ENCODE results near the gene HERPUD1.
"Not testable (repeated sequence)": the region's sequence is repeated elsewhere in the genome, so short reads cannot be mapped to it uniquely, and the experiment has no call there.

The HERPUD1 gene

DNA sequence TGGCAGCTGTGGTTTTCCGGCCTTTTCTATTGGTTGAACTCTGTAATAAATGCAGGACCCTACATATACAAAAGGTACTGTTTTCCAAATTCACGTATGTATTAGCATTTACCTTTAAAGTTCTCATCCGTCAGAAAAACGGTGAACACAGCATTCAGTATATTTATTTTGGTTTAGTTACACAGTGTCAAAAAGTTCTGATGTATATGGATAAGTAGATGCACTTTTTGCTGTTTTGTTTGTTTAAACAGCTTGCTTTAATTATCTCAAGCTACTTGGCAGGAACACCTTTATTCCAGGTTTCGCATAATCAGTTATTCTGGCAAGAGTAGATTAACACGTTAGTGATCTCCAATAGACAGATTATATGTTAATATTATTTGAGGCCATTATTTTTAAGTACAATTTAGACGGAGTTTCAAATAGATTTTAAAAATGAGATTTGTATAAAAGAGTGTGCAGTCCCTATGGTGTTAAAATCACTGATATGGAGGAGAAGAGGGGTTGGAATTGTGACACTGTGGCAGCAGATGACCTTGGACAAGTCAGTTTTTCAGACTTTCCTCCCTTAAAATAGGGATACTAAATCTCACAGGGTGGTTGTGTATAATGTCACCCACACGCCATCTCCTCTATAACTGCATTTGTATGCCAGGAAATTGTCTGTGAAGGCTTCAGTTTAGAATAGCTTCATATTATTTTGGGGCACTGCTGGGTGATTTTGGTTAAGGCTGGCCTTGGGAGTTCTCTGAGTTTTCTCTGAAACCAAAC lies 2.1 kb downstream of the HERPUD1 start:
- in situ Hi-C loops (cut with HindIII; ENCODE audit: low sequenced_read_pairs), result no loop called here

DNA sequence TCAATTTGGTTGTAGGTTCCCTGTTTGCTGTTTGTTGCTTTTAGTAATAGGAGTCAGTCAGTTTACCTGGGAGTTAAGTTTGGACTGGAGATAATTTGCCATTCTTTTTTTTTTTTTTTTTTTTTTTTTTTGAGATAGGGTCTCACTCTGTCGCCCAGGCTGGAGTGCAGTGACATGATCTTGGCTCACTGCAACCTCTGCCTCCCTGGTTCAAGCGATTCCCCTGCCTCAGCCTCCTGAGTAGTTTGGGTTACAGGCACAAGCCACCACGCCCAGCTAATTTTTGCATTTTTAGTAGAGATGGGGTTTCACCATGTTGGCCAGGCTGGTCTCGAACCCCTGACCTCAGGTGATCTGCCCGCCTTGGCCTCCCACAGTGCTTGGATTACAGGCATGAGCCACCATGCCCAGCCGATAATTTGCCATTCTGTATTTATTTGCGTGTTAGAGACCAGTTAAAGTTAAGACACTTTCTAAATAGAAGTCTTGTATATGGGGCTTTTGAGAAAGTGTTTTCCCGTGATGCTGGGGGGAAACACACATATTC lies 2.7 kb downstream of the HERPUD1 start:
- in situ Hi-C loops (cut with HindIII; ENCODE audit: low sequenced_read_pairs), result not testable (repeated sequence)

DNA sequence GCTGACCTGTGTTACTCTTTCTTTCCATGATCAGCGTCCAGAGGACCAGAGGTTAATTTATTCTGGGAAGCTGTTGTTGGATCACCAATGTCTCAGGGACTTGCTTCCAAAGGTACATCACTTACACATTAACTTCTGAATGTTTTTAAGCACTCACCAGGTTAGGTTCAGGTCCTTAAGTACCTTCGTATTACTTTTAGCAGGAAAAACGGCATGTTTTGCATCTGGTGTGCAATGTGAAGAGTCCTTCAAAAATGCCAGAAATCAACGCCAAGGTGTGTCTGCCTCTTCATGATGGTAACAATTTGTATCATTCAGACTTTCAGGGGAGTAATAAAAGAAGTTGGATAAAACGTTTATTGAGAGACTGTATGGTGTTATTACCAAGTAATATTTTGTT lies 3.3 kb downstream of the HERPUD1 start:
- in situ Hi-C loops (cut with HindIII; ENCODE audit: low sequenced_read_pairs), result no loop called here

DNA sequence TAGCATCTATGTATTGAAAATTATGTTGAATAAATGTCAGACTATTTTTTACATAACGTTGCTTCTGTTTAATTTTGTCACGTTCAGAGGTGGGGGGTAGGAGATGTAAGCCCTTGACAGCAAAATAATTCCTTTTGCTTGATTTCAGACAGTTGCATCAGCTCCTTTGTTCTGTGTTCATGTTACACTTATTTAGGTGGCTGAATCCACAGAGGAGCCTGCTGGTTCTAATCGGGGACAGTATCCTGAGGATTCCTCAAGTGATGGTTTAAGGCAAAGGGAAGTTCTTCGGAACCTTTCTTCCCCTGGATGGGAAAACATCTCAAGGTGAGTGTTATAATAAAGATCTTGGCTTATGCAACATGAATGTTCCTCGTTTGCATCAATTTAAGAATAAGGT lies 4.5 kb downstream of the HERPUD1 start:
- in situ Hi-C loops (cut with HindIII; ENCODE audit: low sequenced_read_pairs), result no loop called here

DNA sequence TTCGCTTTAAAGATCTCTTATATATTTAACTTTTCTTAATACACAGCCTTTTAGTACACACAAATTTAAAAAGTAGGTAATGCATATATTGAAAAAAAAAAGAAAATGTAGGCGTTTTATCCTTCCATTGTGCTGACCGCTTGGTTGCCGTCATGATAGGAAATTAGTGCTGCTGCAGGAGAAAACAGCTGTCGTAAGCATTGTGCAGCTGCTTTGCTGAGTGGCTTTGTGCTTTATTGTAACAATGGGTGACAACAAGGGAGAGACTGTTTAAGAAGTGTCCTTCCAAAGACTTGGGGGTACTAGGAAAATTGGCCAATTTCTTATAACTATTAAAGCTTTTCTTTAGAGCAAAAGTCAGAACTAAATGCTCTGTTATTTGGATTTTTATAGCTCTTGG lies 5.0 kb downstream of the HERPUD1 start:
- in situ Hi-C loops (cut with HindIII; ENCODE audit: low sequenced_read_pairs), result no loop called here

DNA sequence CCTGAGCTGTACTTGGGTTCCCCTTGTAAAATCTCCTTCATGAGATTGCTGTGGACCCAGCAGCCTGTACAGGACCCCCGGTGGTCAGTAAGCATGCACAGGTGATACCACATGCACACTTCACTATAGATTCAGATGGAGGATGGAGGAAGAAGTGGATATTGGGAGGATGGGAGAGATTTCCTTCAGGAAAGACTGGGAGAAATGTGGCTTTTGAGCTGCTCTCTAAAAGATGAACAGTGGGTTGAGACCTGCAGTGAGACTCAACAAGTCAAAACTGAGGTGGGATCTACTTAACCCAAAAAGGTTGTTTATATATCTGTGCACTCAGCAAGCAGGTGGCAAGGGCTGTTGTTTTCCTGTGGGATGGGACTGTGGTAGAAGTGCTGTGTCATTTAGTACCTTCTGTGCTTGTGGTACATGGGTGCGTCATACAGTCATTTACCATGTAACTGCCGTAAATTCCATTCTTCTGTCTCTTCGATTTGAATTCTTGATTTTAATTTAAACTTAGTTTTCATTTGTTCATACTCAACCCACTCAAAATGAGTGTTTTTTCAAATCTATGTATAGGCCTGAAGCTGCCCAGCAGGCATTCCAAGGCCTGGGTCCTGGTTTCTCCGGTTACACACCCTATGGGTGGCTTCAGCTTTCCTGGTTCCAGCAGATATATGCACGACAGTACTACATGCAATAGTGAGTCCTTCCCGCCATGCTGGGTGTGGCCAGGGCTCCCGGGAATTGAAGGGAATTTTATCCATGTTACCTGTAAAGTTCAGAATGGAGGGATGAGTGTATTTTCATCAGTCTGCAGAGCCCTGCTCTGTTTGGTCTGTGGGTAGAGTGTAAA lies 6.9 kb downstream of the HERPUD1 start:
- in situ Hi-C loops (cut with HindIII; ENCODE audit: low sequenced_read_pairs), result no loop called here

DNA sequence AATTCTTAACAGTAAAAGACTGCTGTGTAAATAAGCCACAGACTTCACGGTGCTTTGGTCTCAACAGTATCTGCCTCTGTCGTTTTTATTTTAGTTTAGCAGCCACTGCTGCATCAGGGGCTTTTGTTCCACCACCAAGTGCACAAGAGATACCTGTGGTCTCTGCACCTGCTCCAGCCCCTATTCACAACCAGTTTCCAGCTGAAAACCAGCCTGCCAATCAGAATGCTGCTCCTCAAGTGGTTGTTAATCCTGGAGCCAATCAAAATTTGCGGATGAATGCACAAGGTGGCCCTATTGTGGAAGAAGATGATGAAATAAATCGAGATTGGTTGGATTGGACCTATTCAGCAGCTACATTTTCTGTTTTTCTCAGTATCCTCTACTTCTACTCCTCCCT lies 7.9 kb downstream of the HERPUD1 start:
- in situ Hi-C loops (cut with HindIII; ENCODE audit: low sequenced_read_pairs), result no loop called here

DNA sequence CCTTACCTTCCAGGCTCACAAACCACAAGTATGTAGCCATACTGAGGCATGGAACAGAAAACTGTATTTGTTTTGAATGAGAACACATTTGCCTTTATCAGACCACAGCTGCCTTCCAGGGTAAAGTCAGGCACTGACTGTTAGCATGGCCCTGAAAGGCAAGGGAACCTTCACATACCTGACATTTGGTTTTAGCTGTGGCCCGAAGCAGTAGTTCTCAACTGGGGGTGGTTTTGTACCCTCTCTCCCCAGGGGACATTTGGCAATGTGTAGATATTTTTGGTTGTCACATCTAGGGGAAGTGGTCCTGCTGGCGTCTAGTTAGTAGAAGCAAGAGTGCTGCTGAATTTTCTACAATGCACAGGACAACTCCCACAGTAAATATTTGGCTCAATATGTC lies 9.2 kb downstream of the HERPUD1 start:
- in situ Hi-C loops (cut with HindIII; ENCODE audit: low sequenced_read_pairs), result no loop called here

DNA sequence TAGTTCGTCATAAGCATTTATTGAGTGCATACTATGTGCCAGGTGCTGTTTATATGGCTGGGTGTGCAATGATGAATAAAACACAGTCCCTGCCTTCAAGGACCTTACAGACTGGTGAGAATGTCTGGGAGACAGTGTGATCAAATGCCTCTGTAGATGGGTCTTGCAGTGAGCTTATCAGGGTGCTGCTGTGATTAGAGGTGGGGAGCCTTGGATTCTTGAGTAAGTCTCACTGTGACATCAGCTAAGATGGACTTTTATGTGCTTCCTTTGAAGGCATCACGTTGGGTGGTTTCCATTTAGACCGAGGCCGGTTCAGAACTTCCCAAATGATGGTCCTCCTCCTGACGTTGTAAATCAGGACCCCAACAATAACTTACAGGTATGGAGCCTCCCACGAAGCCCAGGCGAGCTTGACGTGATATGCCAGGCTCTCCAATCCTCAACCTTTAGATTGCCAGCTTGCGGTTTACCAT lies 10.0 kb downstream of the HERPUD1 start:
- in situ Hi-C loops (cut with HindIII; ENCODE audit: low sequenced_read_pairs), result no loop called here

DNA sequence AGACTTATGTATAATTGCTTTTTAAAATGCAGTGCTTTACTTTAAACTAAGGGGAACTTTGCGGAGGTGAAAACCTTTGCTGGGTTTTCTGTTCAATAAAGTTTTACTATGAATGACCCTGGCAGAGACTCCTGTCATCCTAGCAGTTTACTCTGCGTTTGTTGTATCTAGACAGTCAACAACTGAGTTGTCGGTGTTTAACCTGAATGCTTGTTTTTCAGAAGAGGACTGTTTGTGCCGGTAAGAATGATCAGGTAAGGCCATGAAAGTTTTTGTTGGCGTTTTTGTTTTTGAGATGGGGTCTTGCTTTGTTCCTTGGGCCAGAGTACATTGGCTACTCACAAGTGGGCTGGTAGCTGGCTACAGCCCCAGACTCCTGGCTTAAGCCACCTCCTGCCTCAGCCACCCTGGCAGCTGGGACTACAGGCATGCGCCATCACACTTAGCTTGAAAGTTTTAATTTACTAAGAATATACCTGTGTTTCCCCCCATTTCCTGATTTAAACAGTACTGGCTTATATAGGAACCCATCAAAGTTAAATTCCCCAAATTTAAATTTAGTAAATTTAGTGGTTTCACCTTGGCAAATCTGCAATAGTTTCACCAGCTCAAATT lies 11.9 kb downstream of the HERPUD1 start:
- in situ Hi-C loops (cut with HindIII; ENCODE audit: low sequenced_read_pairs), result no loop called here

DNA sequence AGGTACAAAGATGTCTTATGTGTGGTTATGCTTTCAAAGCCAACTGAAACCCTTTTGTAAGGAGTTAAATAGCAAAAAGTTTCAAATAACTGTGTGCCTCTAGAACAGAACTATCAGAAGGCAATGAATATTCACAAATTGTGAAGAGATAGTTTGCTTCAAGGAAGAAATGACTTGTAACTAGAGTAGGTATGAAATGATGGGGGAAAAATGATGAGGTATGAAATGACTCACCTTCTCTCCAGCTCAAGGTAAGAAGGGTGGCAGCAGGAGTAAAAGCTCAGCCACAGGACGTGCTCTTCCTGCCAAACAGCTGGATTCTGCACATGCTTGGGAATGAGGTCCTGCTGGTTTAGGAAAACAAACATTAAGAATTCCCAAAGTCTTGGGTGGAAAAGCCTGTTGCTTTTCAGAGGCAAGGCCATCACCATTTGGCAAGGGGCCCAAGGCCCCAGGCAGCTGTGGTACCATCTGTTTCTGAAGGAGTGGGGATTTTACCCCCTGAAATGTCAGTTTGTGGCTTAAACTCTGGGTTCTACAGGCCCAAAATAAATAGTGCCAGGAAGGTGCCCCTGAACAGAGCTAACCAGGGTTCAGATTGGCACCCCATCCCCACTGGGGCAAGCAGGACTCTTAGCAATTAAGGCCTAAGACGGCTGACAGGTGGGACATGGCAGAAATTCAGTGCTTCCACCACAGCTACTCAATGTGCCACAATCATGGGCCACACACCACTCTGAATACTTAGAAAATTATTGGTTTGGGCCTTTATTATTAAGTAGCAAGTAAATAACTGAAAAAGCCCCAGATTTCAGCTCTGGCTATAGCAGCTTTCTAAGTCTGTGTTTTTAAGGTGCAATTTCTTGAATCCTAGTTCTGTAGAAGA lies 13.3 kb downstream of the HERPUD1 start:
- in situ Hi-C loops (cut with HindIII; ENCODE audit: low sequenced_read_pairs), result no loop called here

DNA sequence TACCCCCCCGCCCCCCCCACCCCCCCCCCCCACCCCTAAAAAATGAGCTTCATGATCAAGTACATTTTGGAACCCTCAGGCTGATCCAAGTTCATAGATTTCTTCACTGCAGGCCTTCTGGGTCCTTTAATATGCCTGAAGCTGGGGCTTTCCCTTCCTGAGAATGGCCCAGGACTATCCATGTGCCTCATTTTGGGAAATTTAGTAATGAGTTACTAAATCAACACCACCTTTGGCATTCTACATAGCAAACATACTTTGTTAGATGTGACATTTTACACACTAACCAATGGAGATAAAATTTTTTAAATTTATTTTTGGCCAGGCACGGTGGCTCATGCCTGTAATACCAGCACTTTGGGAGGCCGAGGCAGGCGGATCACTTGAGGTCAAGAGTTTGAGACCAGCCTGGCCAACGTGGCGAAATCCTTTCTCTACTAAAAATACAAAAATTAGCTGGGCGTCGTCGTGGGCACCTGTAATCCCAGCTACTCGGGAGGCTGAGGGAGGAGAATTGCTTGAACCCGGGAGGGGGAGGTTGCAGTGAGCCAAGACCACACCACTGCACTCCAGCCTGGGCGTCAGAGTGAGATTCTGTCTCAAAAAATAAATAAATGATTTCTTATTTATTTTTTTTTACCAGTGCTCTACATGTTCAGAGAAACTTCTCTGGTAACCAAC lies 14.0 kb downstream of the HERPUD1 start:
- in situ Hi-C loops (cut with HindIII; ENCODE audit: low sequenced_read_pairs), result no loop called here

DNA sequence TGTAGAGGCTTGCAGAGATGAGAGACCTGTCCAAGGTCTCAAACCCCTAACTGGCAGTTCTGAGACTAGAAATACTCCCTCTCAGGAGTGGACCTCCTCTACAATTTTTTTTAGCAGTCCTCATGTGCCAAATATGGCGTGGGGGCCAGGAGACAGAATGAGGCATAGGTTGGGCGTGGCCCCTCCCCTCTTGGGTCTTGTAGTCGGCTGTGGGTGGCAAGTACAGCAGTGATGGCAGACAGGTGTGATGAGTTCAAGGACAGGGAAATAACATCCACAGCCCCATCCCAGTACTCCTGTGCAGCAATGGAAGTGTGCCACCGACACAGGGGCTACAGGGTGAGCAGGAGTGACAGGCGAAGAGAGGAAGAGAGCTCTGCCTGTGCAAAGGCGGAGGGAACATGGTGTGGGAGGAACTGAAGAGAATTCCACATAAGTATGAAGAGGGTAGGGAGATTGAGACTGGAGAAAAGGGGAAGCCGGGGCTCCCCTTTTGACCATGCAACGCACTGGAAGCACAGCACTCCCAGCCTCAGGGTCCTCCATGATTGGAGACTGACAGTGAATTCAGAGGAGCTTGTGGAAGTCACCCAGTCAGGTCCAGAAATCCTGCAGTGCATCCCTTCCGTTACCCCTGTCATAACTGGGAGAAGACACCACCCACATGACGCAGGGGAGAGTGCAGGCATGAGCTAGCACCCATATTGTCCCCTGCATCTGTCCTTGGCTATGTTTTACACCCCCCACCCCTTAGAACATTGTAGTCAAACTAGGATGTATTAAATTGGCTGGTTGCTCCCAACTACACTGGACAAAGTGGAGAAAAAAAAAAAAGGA lies 15.0 kb downstream of the HERPUD1 start:
- in situ Hi-C loops (cut with HindIII; ENCODE audit: low sequenced_read_pairs), result no loop called here

DNA sequence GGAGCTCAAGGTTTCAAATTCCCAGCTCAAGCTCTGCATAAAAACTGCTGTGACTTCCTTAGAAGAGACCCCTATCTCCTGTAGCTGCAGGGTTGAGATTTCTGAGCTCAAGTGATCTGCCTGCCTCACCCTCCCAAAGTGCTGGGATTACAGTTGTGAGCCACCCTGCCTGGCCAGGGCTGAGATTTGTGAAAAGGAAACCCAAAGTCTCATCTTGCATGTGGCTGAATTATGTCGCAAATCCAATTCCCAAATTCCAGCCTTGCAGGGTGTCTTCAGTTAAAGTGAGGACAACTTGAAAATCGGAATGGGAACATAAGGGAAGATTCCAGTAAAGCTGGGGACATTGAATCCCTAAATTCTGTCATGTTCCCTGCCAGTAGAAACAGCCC lies 15.7 kb downstream of the HERPUD1 start:
- in situ Hi-C loops (cut with HindIII; ENCODE audit: low sequenced_read_pairs), result no loop called here

DNA sequence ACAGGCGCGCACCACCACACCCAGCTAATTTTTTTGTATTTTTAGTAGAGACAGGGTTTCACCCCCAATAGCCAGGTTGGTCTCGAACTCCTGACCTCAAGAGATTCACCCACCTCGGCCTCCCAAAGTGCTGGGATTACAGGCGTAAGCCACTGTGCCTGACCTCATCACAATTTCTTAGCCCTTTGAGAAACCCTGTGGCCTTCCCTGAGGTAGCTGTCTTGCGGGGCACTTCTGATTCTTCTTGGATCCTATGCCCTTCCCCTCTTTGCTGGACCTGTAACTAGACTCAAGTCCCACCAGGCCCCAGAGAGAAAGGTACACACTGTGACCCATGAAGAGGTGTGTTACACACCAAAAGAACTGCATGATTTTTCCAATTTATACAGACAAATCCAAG lies 16.3 kb downstream of the HERPUD1 start:
- in situ Hi-C loops (cut with HindIII; ENCODE audit: low sequenced_read_pairs), result no loop called here

DNA sequence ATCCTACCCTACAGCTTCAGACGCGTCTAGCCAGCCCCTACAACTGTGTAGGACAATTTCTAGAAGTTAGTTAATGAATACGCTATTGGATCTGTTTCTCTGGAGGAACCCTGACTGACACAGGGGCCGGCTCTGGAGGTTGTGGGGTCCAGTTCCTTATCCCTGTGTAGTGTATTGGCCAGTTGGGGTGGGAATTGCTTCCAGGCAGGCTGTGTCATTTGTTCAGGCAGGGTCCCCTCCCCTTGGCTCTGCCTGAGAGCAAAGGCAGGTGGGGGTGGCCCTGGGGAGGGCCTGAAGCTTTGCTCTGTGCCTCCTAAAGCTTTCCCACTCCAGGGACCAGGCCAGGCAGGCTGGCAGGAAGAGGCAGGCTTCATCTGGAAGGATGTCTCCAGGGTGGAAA lies 18.1 kb downstream of the HERPUD1 start:
- in situ Hi-C loops (cut with HindIII; ENCODE audit: low sequenced_read_pairs), result loop anchor here (5.0 to 25.0 kb wide), 3 partner anchors 77 to 212 kb away; partner anchors contain the start of gene SLC12A3

DNA sequence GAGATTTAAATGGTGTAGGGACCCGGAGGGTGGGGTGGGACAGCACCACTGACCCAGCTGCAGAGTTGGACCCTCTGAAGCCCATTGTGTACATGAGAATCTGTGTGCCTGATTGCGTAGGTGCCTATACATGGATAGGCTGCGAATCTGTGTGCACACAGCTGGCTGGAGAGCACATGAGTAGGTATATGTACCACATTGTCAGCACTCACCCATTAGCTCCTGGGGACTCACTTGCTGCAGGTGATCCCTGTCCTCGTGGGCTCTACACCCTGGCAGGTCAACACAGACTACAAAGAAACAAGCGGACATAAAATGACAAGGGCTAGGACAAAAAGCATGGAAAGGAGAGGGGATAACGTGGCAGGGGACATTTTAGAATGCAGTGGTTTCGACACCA lies 18.5 kb downstream of the HERPUD1 start:
- in situ Hi-C loops (cut with HindIII; ENCODE audit: low sequenced_read_pairs), result loop anchor here (5.0 to 25.0 kb wide), 3 partner anchors 77 to 212 kb away; partner anchors contain the start of gene SLC12A3

DNA sequence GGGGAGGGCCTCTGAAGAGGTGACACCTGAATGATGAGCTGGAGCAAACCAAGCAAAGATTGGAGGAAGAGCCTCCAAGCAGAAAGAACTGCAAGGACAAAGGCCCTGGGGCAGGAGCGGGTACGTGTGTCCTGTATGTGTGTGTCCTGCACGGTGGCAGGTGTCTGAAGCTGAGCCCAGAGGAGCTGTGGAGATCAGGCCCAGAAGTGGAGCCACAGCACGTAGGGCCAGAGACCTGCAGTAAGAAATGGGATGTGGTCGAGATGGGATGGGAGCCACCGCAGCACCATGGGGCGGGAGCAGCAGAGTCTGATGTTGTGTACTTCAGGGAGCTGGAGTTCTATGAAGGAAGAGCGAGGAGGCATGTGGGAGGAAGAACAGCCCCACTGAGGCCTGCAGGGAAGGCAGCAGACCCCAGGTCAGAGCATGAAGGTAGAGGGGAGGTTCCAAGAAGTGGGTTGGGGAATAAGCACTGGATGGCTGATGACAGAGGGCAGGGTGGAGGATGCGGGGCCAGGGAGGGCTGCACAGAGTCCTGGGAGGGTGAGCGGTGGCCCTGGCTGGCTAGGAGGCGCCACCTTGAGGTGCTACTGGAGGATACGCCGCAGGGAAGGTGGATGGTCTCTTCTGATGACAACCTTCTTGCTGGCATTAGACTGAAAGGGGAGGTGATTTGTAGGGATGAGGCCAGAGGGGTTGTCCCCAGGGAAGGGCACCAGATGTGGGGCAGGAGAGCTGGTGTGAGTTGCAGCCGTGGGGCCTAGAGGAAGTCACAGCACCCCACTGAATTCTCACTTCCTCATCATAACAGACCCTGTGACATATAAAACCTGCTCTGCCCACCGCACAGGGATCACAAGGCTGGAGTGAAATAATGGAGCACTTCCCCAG lies 19.2 kb downstream of the HERPUD1 start:
- in situ Hi-C loops (cut with HindIII; ENCODE audit: low sequenced_read_pairs), result loop anchor here (5.0 to 25.0 kb wide), 3 partner anchors 76 to 211 kb away; partner anchors contain the start of gene SLC12A3

Measured in endothelial cell of hepatic sinusoid (primary cell).